K562 (cell line): ENCODE results near the gene CAPZA1. TPM values are rescaled to one million over a fixed set of nuclear protein-coding genes. Genes with fewer than 3 reads are reported as not detected.

Source experiments
- BRF1 ChIP-seq: IDR thresholded peaks from 3 replicates; pipeline ENCODE4 v1.6.1; 2011; ENCODE audit warnings: borderline replicate concordance, mild to moderate bottlenecking; ENCODE audit not compliant: insufficient read length; ENCODE audit errors: extremely low read depth
- CBFA2T3 ChIP-seq: fragments of 450-650 bp; IDR thresholded peaks from 2 replicates; pipeline ENCODE4 v1.6.1; 2017
- DMBX1 ChIP-seq: fragments of 250-450 bp; sonication (Bioruptor Pico); IDR thresholded peaks from 2 replicates; pipeline ENCODE4 v1.8.0; 2022; ENCODE audit warnings: inconsistent platforms, mild to moderate bottlenecking, moderate library complexity, borderline replicate concordance
- FOXA1 ChIP-seq: fragments of 450-650 bp; IDR thresholded peaks from 2 replicates; pipeline ENCODE4 v1.6.1; 2016; ENCODE audit warnings: mild to moderate bottlenecking, borderline replicate concordance
- FOXK1 ChIP-seq: sonication (generic); formaldehyde crosslinking; IDR thresholded peaks from 2 replicates; pipeline ENCODE4 v1.8.0; 2022; ENCODE audit warnings: missing genetic modification reagents, mild to moderate bottlenecking, borderline replicate concordance
- HDAC1 ChIP-seq, 2 experiments: fragments of 450-650 bp; IDR thresholded peaks; 2 replicates each; pipeline ENCODE4 v1.6.1; 2016 to 2017; ENCODE audit warnings: inconsistent platforms in 1 of 2, mild to moderate bottlenecking in 1 of 2, moderate library complexity in 1 of 2
- ILF3 ChIP-seq: fragments of 450-650 bp; IDR thresholded peaks from 2 replicates; pipeline ENCODE4 v1.6.1; 2018; ENCODE audit warnings: antibody characterized with exemption, mild to moderate bottlenecking, moderate library complexity, borderline replicate concordance
- IRF2 ChIP-seq: sonication (generic); formaldehyde crosslinking; IDR thresholded peaks from 2 replicates; pipeline ENCODE4 v1.8.1; 2022; ENCODE audit warnings: mild to moderate bottlenecking, missing genetic modification reagents
- KLF1 ChIP-seq: fragments of 450-650 bp; IDR thresholded peaks from 2 replicates; pipeline ENCODE4 v1.6.1; 2016; ENCODE audit warnings: missing genetic modification characterization, missing compliant biosample characterization
- MAFG ChIP-seq: fragments of 450-650 bp; conservative IDR thresholded peaks from 2 replicates; pipeline ENCODE4 v1.6.1; 2016; ENCODE audit warnings: missing genetic modification characterization, missing compliant biosample characterization
- PML ChIP-seq: IDR thresholded peaks from 2 replicates; pipeline ENCODE4 v1.6.1; 2012; ENCODE audit warnings: low read length, inconsistent platforms
- SNIP1 ChIP-seq: fragments of 450-650 bp; IDR thresholded peaks from 2 replicates; pipeline ENCODE4 v1.7.1; 2017; ENCODE audit warnings: low read depth, mild to moderate bottlenecking
- TEAD2 ChIP-seq: fragments of 450-650 bp; IDR thresholded peaks from 2 replicates; pipeline ENCODE4 v1.6.1; 2016; ENCODE audit warnings: missing genetic modification characterization, control low read depth, missing compliant biosample characterization
- TRIM24 ChIP-seq, 2 experiments: fragments of 450-650 bp; IDR thresholded peaks; 2 replicates each; pipeline ENCODE4 v1.6.1; 2016
- TSC22D4 ChIP-seq: fragments of 450-650 bp; IDR thresholded peaks from 2 replicates; pipeline ENCODE4 v1.6.1; 2016; ENCODE audit warnings: missing genetic modification characterization, missing biosample characterization, control low read depth
- ZNF121 ChIP-seq: sonication (generic); formaldehyde crosslinking; conservative IDR thresholded peaks from 2 replicates; pipeline ENCODE4 v1.8.0; 2022; ENCODE audit warnings: missing genetic modification reagents
- ZNF444 ChIP-seq: fragments of 250-450 bp; sonication (Bioruptor Pico); IDR thresholded peaks from 2 replicates; pipeline ENCODE4 v1.4.0; 2020; ENCODE audit warnings: mild to moderate bottlenecking, moderate library complexity
- ZNF778 ChIP-seq: fragments of 450-650 bp; formaldehyde crosslinking; IDR thresholded peaks from 2 replicates; pipeline ENCODE4 v1.4.0; 2020; ENCODE audit warnings: mild to moderate bottlenecking, moderate library complexity
- ZNF780A ChIP-seq: fragments of 250-450 bp; sonication (Bioruptor Pico); IDR thresholded peaks from 2 replicates; pipeline ENCODE4 v1.5.0; 2021; ENCODE audit warnings: mild to moderate bottlenecking
- polyA plus RNA-seq, 8 experiments: library from polyadenylated mRNA; depleted of rRNA in 4 of 8; stranded (reverse) in 5 of 8; unstranded in 3 of 8; fragments of >200 nt; fragmentation: Nextera tagmentation in 2 of 8; fragmentation: Illumina TruSeq in 1 of 8; extraction: Ambion mirVana in 2 of 8; extraction: Trizol in 1 of 8; gene quantifications; 2 replicates each; pipeline versions ENCODE4 v1.2.1 to v1.2.3, GENCODE V29; 2011 to 2014; ENCODE audit warnings: inconsistent platforms in 1 of 8, missing spikeins in 1 of 8
- total RNA-seq, 7 experiments: library from RNA; depleted of rRNA in 6 of 7; stranded (reverse); fragments of >200 nt in 6 of 7; fragmentation: Illumina TruSeq in 2 of 7; extraction: Trizol in 2 of 7; gene quantifications; 2 replicates each; pipeline versions ENCODE4 v1.2.1 to v1.2.3, GENCODE V29; 2011 to 2021; ENCODE audit warnings: low replicate concordance in 1 of 7
- TF ChIP-seq, protein P1 (sequence below): fragments of 250-450 bp; sonication (Bioruptor Pico); IDR thresholded peaks from 2 replicates; pipeline ENCODE4 v1.9.0; 2021; ENCODE audit warnings: mild to moderate bottlenecking
- TF ChIP-seq, protein P2 (sequence below), 2 experiments: fragments of 450-650 bp in 1 of 2; IDR thresholded peaks; 2 replicates each; pipeline ENCODE4 v1.6.1; 2011 to 2017; ENCODE audit warnings: low read depth in 2 of 2, antibody characterized with exemption in 1 of 2, borderline replicate concordance in 1 of 2, low read length in 1 of 2, mild to moderate bottlenecking in 1 of 2, mixed read lengths in 1 of 2; ENCODE audit not compliant: control insufficient read depth in 1 of 2
- TF ChIP-seq, protein P3 (sequence below): fragments of 450-650 bp; formaldehyde crosslinking; conservative IDR thresholded peaks from 2 replicates; pipeline ENCODE4 v1.4.0; 2022; ENCODE audit warnings: mild to moderate bottlenecking, missing genetic modification characterization
- TF ChIP-seq, protein P4 (sequence below): fragments of 450-650 bp; IDR thresholded peaks from 2 replicates; pipeline ENCODE4 v1.6.1; 2018; ENCODE audit not compliant: partially characterized antibody

CAPZA1 gene
- total and polyA plus RNA-seq, 9 of the 15 experiments (the other 6 are each of a cell fraction or from before 2014, with no cell fraction given), result 237 to 1,020 (median 306) TPM

DNA sequence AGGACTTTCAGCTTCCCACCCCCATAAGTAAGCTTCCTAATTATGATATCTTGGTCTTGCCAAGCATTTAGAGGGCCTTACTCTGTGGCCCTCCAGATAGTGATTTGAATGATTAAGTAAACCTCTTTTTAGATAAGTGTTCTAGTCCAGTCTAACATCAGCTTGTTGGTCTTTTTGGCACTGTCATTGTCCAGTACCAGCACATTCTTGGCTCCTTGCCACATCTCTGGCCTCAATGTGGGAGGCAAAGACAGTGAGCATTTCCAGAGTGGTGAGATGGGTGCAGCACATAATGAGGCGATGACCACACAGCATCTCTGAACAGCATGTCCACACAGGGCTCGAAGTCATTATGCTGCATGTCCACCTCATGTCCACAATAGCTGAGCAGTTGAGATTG lies 6.1 kb downstream of the CAPZA1 start (continued):
- TF ChIP-seq ZNF780A (no peak), KLF1 (tag) (no peak), PML (no peak; the same call in 1 of the 2 replicates), IRF2 (CRISPR knock-in tag) (no peak), ZNF778 (CRISPR knock-in tag) (no peak), ZNF444 (CRISPR knock-in tag) (no peak), TRIM24 (IDR thresholded peaks at IDR 0.05) (peak in 1 of 2 experiments; percentile 64; a peak in 1 of 4 replicates), ILF3 (no peak), CBFA2T3 (peak; percentile 78), HDAC1 (IDR thresholded peaks at IDR 0.05) (peak in 1 of 2 experiments; percentile 62; a peak in 2 of 4 replicates), SNIP1 (no peak), FOXK1 (no peak), TEAD2 (tag) (peak; percentile 48; the same call in 1 of the 2 replicates), MAFG (peak; percentile 78), ZNF121 (CRISPR knock-in tag) (no peak), BRF1 (no peak), FOXA1 (no peak), DMBX1 (CRISPR knock-in tag) (no peak), TSC22D4 (tag) (no peak)
- TF ChIP-seq, protein P1, sequence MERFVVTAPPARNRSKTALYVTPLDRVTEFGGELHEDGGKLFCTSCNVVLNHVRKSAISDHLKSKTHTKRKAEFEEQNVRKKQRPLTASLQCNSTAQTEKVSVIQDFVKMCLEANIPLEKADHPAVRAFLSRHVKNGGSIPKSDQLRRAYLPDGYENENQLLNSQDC (CRISPR knock-in tag), result no peak
- TF ChIP-seq, protein P2, sequence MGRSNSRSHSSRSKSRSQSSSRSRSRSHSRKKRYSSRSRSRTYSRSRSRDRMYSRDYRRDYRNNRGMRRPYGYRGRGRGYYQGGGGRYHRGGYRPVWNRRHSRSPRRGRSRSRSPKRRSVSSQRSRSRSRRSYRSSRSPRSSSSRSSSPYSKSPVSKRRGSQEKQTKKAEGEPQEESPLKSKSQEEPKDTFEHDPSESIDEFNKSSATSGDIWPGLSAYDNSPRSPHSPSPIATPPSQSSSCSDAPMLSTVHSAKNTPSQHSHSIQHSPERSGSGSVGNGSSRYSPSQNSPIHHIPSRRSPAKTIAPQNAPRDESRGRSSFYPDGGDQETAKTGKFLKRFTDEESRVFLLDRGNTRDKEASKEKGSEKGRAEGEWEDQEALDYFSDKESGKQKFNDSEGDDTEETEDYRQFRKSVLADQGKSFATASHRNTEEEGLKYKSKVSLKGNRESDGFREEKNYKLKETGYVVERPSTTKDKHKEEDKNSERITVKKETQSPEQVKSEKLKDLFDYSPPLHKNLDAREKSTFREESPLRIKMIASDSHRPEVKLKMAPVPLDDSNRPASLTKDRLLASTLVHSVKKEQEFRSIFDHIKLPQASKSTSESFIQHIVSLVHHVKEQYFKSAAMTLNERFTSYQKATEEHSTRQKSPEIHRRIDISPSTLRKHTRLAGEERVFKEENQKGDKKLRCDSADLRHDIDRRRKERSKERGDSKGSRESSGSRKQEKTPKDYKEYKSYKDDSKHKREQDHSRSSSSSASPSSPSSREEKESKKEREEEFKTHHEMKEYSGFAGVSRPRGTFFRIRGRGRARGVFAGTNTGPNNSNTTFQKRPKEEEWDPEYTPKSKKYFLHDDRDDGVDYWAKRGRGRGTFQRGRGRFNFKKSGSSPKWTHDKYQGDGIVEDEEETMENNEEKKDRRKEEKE (IDR thresholded peaks at IDR 0.05; ENCODE audit: borderline replicate concordance in 1 of 2, control insufficient read depth in 1 of 2, low read depth in 2 of 2, low read length in 1 of 2), result no peak
- TF ChIP-seq, protein P3, sequence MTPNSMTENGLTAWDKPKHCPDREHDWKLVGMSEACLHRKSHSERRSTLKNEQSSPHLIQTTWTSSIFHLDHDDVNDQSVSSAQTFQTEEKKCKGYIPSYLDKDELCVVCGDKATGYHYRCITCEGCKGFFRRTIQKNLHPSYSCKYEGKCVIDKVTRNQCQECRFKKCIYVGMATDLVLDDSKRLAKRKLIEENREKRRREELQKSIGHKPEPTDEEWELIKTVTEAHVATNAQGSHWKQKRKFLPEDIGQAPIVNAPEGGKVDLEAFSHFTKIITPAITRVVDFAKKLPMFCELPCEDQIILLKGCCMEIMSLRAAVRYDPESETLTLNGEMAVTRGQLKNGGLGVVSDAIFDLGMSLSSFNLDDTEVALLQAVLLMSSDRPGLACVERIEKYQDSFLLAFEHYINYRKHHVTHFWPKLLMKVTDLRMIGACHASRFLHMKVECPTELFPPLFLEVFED (CRISPR knock-in tag), result no peak
- TF ChIP-seq, protein P4, sequence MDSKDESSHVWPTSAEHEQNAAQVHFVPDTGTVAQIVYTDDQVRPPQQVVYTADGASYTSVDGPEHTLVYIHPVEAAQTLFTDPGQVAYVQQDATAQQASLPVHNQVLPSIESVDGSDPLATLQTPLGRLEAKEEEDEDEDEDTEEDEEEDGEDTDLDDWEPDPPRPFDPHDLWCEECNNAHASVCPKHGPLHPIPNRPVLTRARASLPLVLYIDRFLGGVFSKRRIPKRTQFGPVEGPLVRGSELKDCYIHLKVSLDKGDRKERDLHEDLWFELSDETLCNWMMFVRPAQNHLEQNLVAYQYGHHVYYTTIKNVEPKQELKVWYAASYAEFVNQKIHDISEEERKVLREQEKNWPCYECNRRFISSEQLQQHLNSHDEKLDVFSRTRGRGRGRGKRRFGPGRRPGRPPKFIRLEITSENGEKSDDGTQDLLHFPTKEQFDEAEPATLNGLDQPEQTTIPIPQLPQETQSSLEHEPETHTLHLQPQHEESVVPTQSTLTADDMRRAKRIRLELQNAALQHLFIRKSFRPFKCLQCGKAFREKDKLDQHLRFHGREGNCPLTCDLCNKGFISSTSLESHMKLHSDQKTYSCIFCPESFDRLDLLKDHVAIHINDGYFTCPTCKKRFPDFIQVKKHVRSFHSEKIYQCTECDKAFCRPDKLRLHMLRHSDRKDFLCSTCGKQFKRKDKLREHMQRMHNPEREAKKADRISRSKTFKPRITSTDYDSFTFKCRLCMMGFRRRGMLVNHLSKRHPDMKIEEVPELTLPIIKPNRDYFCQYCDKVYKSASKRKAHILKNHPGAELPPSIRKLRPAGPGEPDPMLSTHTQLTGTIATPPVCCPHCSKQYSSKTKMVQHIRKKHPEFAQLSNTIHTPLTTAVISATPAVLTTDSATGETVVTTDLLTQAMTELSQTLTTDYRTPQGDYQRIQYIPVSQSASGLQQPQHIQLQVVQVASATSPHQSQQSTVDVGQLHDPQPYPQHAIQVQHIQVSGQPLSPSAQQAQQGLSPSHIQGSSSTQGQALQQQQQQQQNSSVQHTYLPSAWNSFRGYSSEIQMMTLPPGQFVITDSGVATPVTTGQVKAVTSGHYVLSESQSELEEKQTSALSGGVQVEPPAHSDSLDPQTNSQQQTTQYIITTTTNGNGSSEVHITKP, result peak; percentile 8
